Measurements from ENCODE around the gene NUCB1. TPM values are rescaled to one million over a fixed set of nuclear protein-coding genes. Genes with fewer than 3 reads are reported as not detected.

Gene NUCB1
- total RNA-seq, 1 experiment from 2014 or later: 91.4 TPM

GRCh38 chr19:48962849-48963165 lies 62.7 kb downstream of the NUCB1 start:
- DNase-seq (ENCODE audit: low spot score): no peak

- peak; percentile 56 for DNase-seq (ENCODE audit: low spot score)
Measured at GRCh38 chr19:48963371-48964204, 63.5 kb downstream of the NUCB1 start.

GRCh38 chr19:48964205-48965039 lies 64.3 kb downstream of the NUCB1 start:
- no peak for DNase-seq (ENCODE audit: low spot score)

- peak; percentile 80 for DNase-seq (ENCODE audit: low spot score)
Measured at GRCh38 chr19:48965040-48965805, 65.1 kb downstream of the NUCB1 start, which contains the start of gene FTL. Gene FTL, plus strand, starts transcription at chr19:48965309. Its CDS starts 199 bp downstream, at chr19:48965508.

- DNase-seq (ENCODE audit: low spot score): peak; percentile 58
Measured at GRCh38 chr19:48965806-48966540, 65.9 kb downstream of the NUCB1 start.

- DNase-seq (ENCODE audit: low spot score): no peak
Measured at GRCh38 chr19:48966541-48967345, 66.6 kb downstream of the NUCB1 start.

GRCh38 chr19:48967346-48968178 lies 67.5 kb downstream of the NUCB1 start:
- no peak for DNase-seq (ENCODE audit: low spot score)

GRCh38 chr19:48968179-48968661 lies 68.1 kb downstream of the NUCB1 start:
- no peak for DNase-seq (ENCODE audit: low spot score)

GRCh38 chr19:48968813-48969218 lies 68.7 kb downstream of the NUCB1 start:
- DNase-seq (ENCODE audit: low spot score): no peak

- peak; percentile 48 for DNase-seq (ENCODE audit: low spot score)
Measured at GRCh38 chr19:48969276-48970138, 69.4 kb downstream of the NUCB1 start.

GRCh38 chr19:48970139-48970766 lies 70.1 kb downstream of the NUCB1 start:
- no peak for DNase-seq (ENCODE audit: low spot score)

- DNase-seq (ENCODE audit: low spot score): peak; percentile 52
Measured at GRCh38 chr19:48970923-48971395, 70.8 kb downstream of the NUCB1 start.

Other genes starting within 250 kb of the NUCB1 start
- not detected in 2 replicates for gene NTN5, start 227.3 kb upstream of the NUCB1 start, total RNA-seq (2014; rRNA removed; shearing (Covaris generic))
- not detected in 2 replicates for gene FUT2, start 204.3 kb upstream of the NUCB1 start, total RNA-seq (2014; rRNA removed; shearing (Covaris generic))
- 0.93 and 1.1 TPM in 2 replicates for gene MAMSTR, start 180.6 kb upstream of the NUCB1 start, total RNA-seq (2014; rRNA removed; shearing (Covaris generic))
- 0.07 and 0.12 TPM in 2 replicates for gene RASIP1, start 159.7 kb upstream of the NUCB1 start, total RNA-seq (2014; rRNA removed; shearing (Covaris generic))
- gene IZUMO1, start 153.4 kb upstream of the NUCB1 start, total RNA-seq (2014; rRNA removed; shearing (Covaris generic)): not detected in 2 replicates
- gene FUT1, start 147.7 kb upstream of the NUCB1 start, total RNA-seq (2014; rRNA removed; shearing (Covaris generic)): 0.81 and 0.98 TPM in 2 replicates
- gene FGF21, start 144.8 kb upstream of the NUCB1 start, total RNA-seq (2014; rRNA removed; shearing (Covaris generic)): not detected in 2 replicates
- gene BCAT2, start 89.3 kb upstream of the NUCB1 start, total RNA-seq (2014; rRNA removed; shearing (Covaris generic)): 29.5 and 36.8 TPM in 2 replicates
- gene HSD17B14, start 63.8 kb upstream of the NUCB1 start, total RNA-seq (2014; rRNA removed; shearing (Covaris generic)): 9.9 and 14.6 TPM in 2 replicates
- gene PLEKHA4, start 31.7 kb upstream of the NUCB1 start, total RNA-seq (2014; rRNA removed; shearing (Covaris generic)): 1.9 and 6.9 TPM in 2 replicates
- gene PPP1R15A, start 27.9 kb upstream of the NUCB1 start, total RNA-seq (2014; rRNA removed; shearing (Covaris generic)): 20.8 and 34.8 TPM in 2 replicates
- not detected in 2 replicates for gene TULP2, start 1.6 kb upstream of the NUCB1 start, total RNA-seq (2014; rRNA removed; shearing (Covaris generic))
- 0.10 TPM in 1 of 2 replicates, not detected in the other for gene DHDH, start 33.4 kb downstream of the NUCB1 start, total RNA-seq (2014; rRNA removed; shearing (Covaris generic))
- gene BAX, start 54.6 kb downstream of the NUCB1 start, total RNA-seq (2014; rRNA removed; shearing (Covaris generic)): 32.4 and 40.6 TPM in 2 replicates
- gene FTL, start 65.0 kb downstream of the NUCB1 start, total RNA-seq (2014; rRNA removed; shearing (Covaris generic)): 1,818 and 2,662 TPM in 2 replicates
- 14.1 and 18.2 TPM in 2 replicates for gene GYS1, start 93.0 kb downstream of the NUCB1 start, total RNA-seq (2014; rRNA removed; shearing (Covaris generic))
- gene RUVBL2, start 93.6 kb downstream of the NUCB1 start, total RNA-seq (2014; rRNA removed; shearing (Covaris generic)): 121 and 149 TPM in 2 replicates
- not detected in 2 replicates for gene LHB, start 116.8 kb downstream of the NUCB1 start, total RNA-seq (2014; rRNA removed; shearing (Covaris generic))
- 2.6 TPM in 1 of 2 replicates, not detected in the other for gene CGB3, start 124.0 kb downstream of the NUCB1 start, total RNA-seq (2014; rRNA removed; shearing (Covaris generic))
- not detected in 2 replicates for gene CGB2, start 131.6 kb downstream of the NUCB1 start, total RNA-seq (2014; rRNA removed; shearing (Covaris generic))
- not detected in 2 replicates for gene CGB1, start 136.6 kb downstream of the NUCB1 start, total RNA-seq (2014; rRNA removed; shearing (Covaris generic))
- gene CGB5, start 143.5 kb downstream of the NUCB1 start, total RNA-seq (2014; rRNA removed; shearing (Covaris generic)): 1.3 and 3.4 TPM in 2 replicates
- 4.7 and 8.8 TPM in 2 replicates for gene CGB8, start 148.8 kb downstream of the NUCB1 start, total RNA-seq (2014; rRNA removed; shearing (Covaris generic))
- 0.43 and 1.4 TPM in 2 replicates for gene CGB7, start 157.4 kb downstream of the NUCB1 start, total RNA-seq (2014; rRNA removed; shearing (Covaris generic))
- gene NTF4, start 164.5 kb downstream of the NUCB1 start, total RNA-seq (2014; rRNA removed; shearing (Covaris generic)): not detected in 2 replicates
- not detected in 2 replicates for gene KCNA7, start 172.4 kb downstream of the NUCB1 start, total RNA-seq (2014; rRNA removed; shearing (Covaris generic))
- 143 and 174 TPM in 2 replicates for gene SNRNP70, start 185.1 kb downstream of the NUCB1 start, total RNA-seq (2014; rRNA removed; shearing (Covaris generic))
- gene LIN7B, start 214.1 kb downstream of the NUCB1 start, total RNA-seq (2014; rRNA removed; shearing (Covaris generic)): 0.16 and 8.5 TPM in 2 replicates
- not detected in 2 replicates for gene C19orf73, start 218.8 kb downstream of the NUCB1 start, total RNA-seq (2014; rRNA removed; shearing (Covaris generic))
- 3.4 and 4.7 TPM in 2 replicates for gene PPFIA3, start 219.2 kb downstream of the NUCB1 start, total RNA-seq (2014; rRNA removed; shearing (Covaris generic))

Measured in A172 (cell line).